Panc1 (cell line): ENCODE measurements around the gene CAVIN1. TPM values are rescaled to one million over a fixed set of nuclear protein-coding genes. Genes with fewer than 3 reads are reported as not detected.

Experiments used
- ATAC-seq: fragments of 200-7000 bp; cut with Tn5 transposase; 2 replicates; pipeline ENCODE4 v1.9.1; 2020; ENCODE audit warnings: mild to moderate bottlenecking, moderate library complexity
- BruUV-seq: library from RNA; stranded (reverse); fragments of 400-500 nt; replicated peaks from 2 replicates; lab custom pipeline; 2021; lab: Mats Ljungman, UMichigan
- CTCF ChIA-PET: fragments of 300-600 bp; sonication (Branson Sonifier 250); formaldehyde crosslinking; loops from one replicate; lab custom pipeline; 2022; ENCODE audit warnings: antibody characterized with exemption; lab: Charles Lee
- POLR2A ChIA-PET: fragments of 300-600 bp; sonication (Branson Sonifier 250); formaldehyde crosslinking; loops from one replicate; lab custom pipeline; 2022; ENCODE audit warnings: antibody characterized with exemption; lab: Charles Lee
- DNase-seq: peaks from one replicate; pipeline ENCODE4 v3.0.0-alpha.2; 2010; ENCODE audit warnings: low read depth, low spot score
- H3K27ac ChIP-seq: 2 replicates; pipeline ENCODE4 v1.5.1; 2011; ENCODE audit warnings: mild to moderate bottlenecking, low read length, inconsistent platforms
- H3K27me3 ChIP-seq: fragments of 200-500 bp; sonication (Bioruptor generic); 2 replicates; pipeline ENCODE4 v1.6.0; 2014; ENCODE audit warnings: low read length, inconsistent platforms; ENCODE audit not compliant: control insufficient read depth, insufficient read depth
- H3K36me3 ChIP-seq: fragments of 200-500 bp; sonication (Bioruptor generic); 2 replicates; pipeline ENCODE4 v1.5.1; 2014; ENCODE audit warnings: inconsistent platforms, mild to moderate bottlenecking, low read length, moderate library complexity; ENCODE audit not compliant: control insufficient read depth, insufficient read depth
- H3K4me1 ChIP-seq: 2 replicates; pipeline ENCODE4 v1.5.1; 2011; ENCODE audit warnings: inconsistent platforms, mild to moderate bottlenecking, low read length, moderate library complexity; ENCODE audit not compliant: control insufficient read depth, insufficient read depth
- H3K4me3 ChIP-seq, 2 experiments: 2 replicates each; pipeline ENCODE4 v1.5.1; 2011 to 2012; ENCODE audit warnings: low read depth in 2 of 2, low read length in 2 of 2, mild to moderate bottlenecking in 2 of 2, inconsistent platforms in 1 of 2, moderate library complexity in 1 of 2
- H3K9me3 ChIP-seq: fragments of 200-500 bp; sonication (Bioruptor generic); 2 replicates; pipeline ENCODE4 v1.5.1; 2014; ENCODE audit warnings: low read depth, mild to moderate bottlenecking, inconsistent platforms, low read length, moderate library complexity; ENCODE audit not compliant: control insufficient read depth, insufficient read depth
- CTCF ChIP-seq: fragments of 450-650 bp; IDR thresholded peaks from 2 replicates; pipeline ENCODE4 v1.5.1; 2017; ENCODE audit warnings: mild to moderate bottlenecking
- POLR2AphosphoS5 ChIP-seq: IDR thresholded peaks from 2 replicates; pipeline ENCODE4 v1.6.1; 2012; ENCODE audit warnings: mild to moderate bottlenecking, low read depth, low read length, moderate library complexity
- REST ChIP-seq, 2 experiments: IDR thresholded peaks; 2 replicates each; pipeline ENCODE4 v1.6.1; 2011 to 2012; ENCODE audit warnings: low read depth in 2 of 2, control low read depth in 1 of 2, low read length in 1 of 2, mild to moderate bottlenecking in 1 of 2, moderate library complexity in 1 of 2; ENCODE audit not compliant: insufficient read depth in 1 of 2
- SIN3A ChIP-seq: IDR thresholded peaks from 2 replicates; pipeline ENCODE4 v1.6.1; 2012; ENCODE audit warnings: low read depth, mild to moderate bottlenecking, low read length, moderate library complexity, borderline replicate concordance; ENCODE audit not compliant: insufficient read depth
- TCF7L2 ChIP-seq: IDR thresholded peaks from 2 replicates; pipeline ENCODE4 v1.6.1; 2011; ENCODE audit warnings: mild to moderate bottlenecking, low read depth, low read length, inconsistent platforms
- in situ Hi-C: cut with HindIII; loops from 2 replicates; pipeline ENCODE4 v1.10.0; 2016; ENCODE audit warnings: low sequenced_read_pairs, low pct_unique_long_range_greater_than_20kb
- intact Hi-C: fragments of 100-400 bp; cut with micrococcal nuclease; formaldehyde crosslinking; loops from one replicate; pipeline ENCODE4 v1.10.0; 2022; ENCODE audit not compliant: unreplicated experiment
- total RNA-seq: library from RNA; stranded (reverse); gene quantifications from one replicate; pipeline ENCODE4 v1.2.1, GENCODE V29; 2021; ENCODE audit not compliant: unreplicated experiment

The CAVIN1 gene
- total RNA-seq, 1 experiment from 2014 or later = 315 TPM

GRCh38 chr17:42463976-42464400 is 40.9 kb upstream of the CAVIN1 start:
- H3K4me3 ChIP-seq = no peak overlapping the region
- ChIA-PET POLR2A (interaction anchor here (0.7 kb wide), 1 partner anchor 458 kb away, joined by 5 read pairs; no protein-coding TSS in a partner anchor), CTCF (no interaction called here)
- no peak overlapping the region for H3K27ac ChIP-seq
- ATAC-seq (no peak), DNase-seq (no peak)
- BruUV-seq = no TSS peak
- intact Hi-C loops (no loop called here), in situ Hi-C loops (no loop called here)
- no peaks in the 10 kb centered on the region for H3K27me3 ChIP-seq
- H3K36me3 ChIP-seq = peaks cover 6% of the 10 kb centered on the region
- no peaks in the 10 kb centered on the region for H3K9me3 ChIP-seq
- H3K4me1 ChIP-seq = peaks cover 5% of the 10 kb centered on the region; the same call in 1 of the 2 replicates
- TF ChIP-seq CTCF (no peak), POLR2AphosphoS5 (no peak), SIN3A (no peak)

- TF ChIP-seq REST (IDR thresholded peaks at IDR 0.05; ENCODE audit: insufficient read depth in 1 of 2, low read depth in 2 of 2, low read length in 1 of 2) (no peak), POLR2AphosphoS5 (no peak), SIN3A (no peak), TCF7L2 (no peak), CTCF (no peak)
- Histone ChIP-seq H3K27ac (peak overlapping the region; percentile 92), H3K27me3 (no peaks in the 10 kb centered on the region), H3K4me1 (peaks cover 5% of the 10 kb centered on the region; the same call in 1 of the 2 replicates), H3K4me3 (peak overlapping the region; percentile 91 to 93), H3K36me3 (peaks cover 3% of the 10 kb centered on the region; the same call in 1 of the 2 replicates), H3K9me3 (no peaks in the 10 kb centered on the region)
- POLR2A ChIA-PET = no interaction called here
- intact Hi-C loops (no loop called here), in situ Hi-C loops (no loop called here)
- BruUV-seq = no TSS peak
- CTCF ChIA-PET = no interaction called here
- no peak for ATAC-seq
- no peak for DNase-seq
Observed at GRCh38 chr17:42460371-42460770, 37.3 kb upstream of the CAVIN1 start.
